Mesenchymal stem cell (in vitro differentiated cells and primary cell): ENCODE data around the gene LMF1.

Experiments
- DNase-seq: peaks from one replicate; pipeline ENCODE4 v3.0.0-alpha.2; 2013
- H2AFZ ChIP-seq: one replicate; pipeline ENCODE4 v1.6.1; 2013; ENCODE audit warnings: low read depth, mild to moderate bottlenecking, control low read depth, inconsistent platforms, low read length, moderate library complexity
- H2AK5ac ChIP-seq: 2 replicates; pipeline ENCODE4 v1.6.1; 2013; ENCODE audit warnings: low read length, moderate library complexity, mild to moderate bottlenecking, inconsistent platforms; ENCODE audit not compliant: severe bottlenecking
- H2BK120ac ChIP-seq: one replicate; pipeline ENCODE4 v1.6.1; 2013; ENCODE audit warnings: low read depth, mild to moderate bottlenecking, inconsistent platforms, low read length, moderate library complexity
- H2BK12ac ChIP-seq, 2 experiments: one replicate each; pipeline ENCODE4 v1.6.1; 2013; ENCODE audit warnings: inconsistent platforms in 2 of 2, low read length in 2 of 2, mild to moderate bottlenecking in 2 of 2, moderate library complexity in 2 of 2, control low read depth in 1 of 2
- H2BK15ac ChIP-seq: one replicate; pipeline ENCODE4 v1.6.1; 2013; ENCODE audit warnings: mild to moderate bottlenecking, low read depth, inconsistent platforms; ENCODE audit not compliant: poor library complexity, severe bottlenecking
- H2BK5ac ChIP-seq: 2 replicates; pipeline ENCODE4 v1.6.1; 2013; ENCODE audit warnings: low read depth, mild to moderate bottlenecking, low read length, control low read depth, inconsistent platforms; ENCODE audit not compliant: poor library complexity, severe bottlenecking
- H3K14ac ChIP-seq, 2 experiments: one replicate each; pipeline ENCODE4 v1.6.1; 2013; ENCODE audit warnings: inconsistent platforms in 2 of 2, low read length in 2 of 2, control low read depth in 1 of 2, mild to moderate bottlenecking in 1 of 2, moderate library complexity in 1 of 2
- H3K18ac ChIP-seq, 2 experiments: one replicate each; pipeline ENCODE4 v1.6.1; 2013; ENCODE audit warnings: inconsistent platforms in 2 of 2, low read length in 2 of 2, control low read depth in 1 of 2, low read depth in 1 of 2, mild to moderate bottlenecking in 1 of 2
- H3K23ac ChIP-seq, 2 experiments: one replicate each; pipeline ENCODE4 v1.6.1; 2013; ENCODE audit warnings: inconsistent platforms in 2 of 2, low read length in 2 of 2, mild to moderate bottlenecking in 2 of 2, moderate library complexity in 2 of 2, control low read depth in 1 of 2
- H3K27ac ChIP-seq: 2 replicates; pipeline ENCODE4 v1.5.1; 2013; ENCODE audit warnings: mild to moderate bottlenecking, moderate library complexity, low read length, control low read depth, inconsistent platforms; ENCODE audit not compliant: poor library complexity, severe bottlenecking
- H3K27me3 ChIP-seq, 2 experiments: 2 replicates each; pipeline versions ENCODE4 v1.6.1 to v1.7.0; 2013; ENCODE audit warnings: low read length in 2 of 2, mild to moderate bottlenecking in 2 of 2, moderate library complexity in 2 of 2, control low read depth in 1 of 2, inconsistent platforms in 1 of 2; ENCODE audit not compliant: control insufficient read depth in 1 of 2, insufficient read depth in 1 of 2
- H3K36me3 ChIP-seq, 2 experiments: 2 replicates each; pipeline versions ENCODE4 v1.6.1 to v1.7.0; 2013; ENCODE audit warnings: low read length in 2 of 2, control low read depth in 1 of 2, inconsistent platforms in 1 of 2, low read depth in 1 of 2, mild to moderate bottlenecking in 1 of 2; ENCODE audit not compliant: insufficient read depth in 2 of 2, control insufficient read depth in 1 of 2
- H3K4ac ChIP-seq, 2 experiments: one replicate each; pipeline ENCODE4 v1.6.1; 2013; ENCODE audit warnings: inconsistent platforms in 2 of 2, low read length in 2 of 2, mild to moderate bottlenecking in 2 of 2, moderate library complexity in 2 of 2, control low read depth in 1 of 2, low read depth in 1 of 2
- H3K4me1 ChIP-seq: 2 replicates; pipeline ENCODE4 v1.6.1; 2013; ENCODE audit warnings: low read depth, low read length, control low read depth; ENCODE audit not compliant: control insufficient read depth, insufficient read depth
- H3K4me2 ChIP-seq: 2 replicates; pipeline ENCODE4 v1.6.1; 2013; ENCODE audit warnings: low read length, mild to moderate bottlenecking, inconsistent platforms; ENCODE audit not compliant: poor library complexity, severe bottlenecking
- H3K4me3 ChIP-seq, 2 experiments: 2 replicates each; pipeline versions ENCODE4 v1.5.1 to v1.7.0; 2013; ENCODE audit warnings: low read length in 2 of 2, mild to moderate bottlenecking in 2 of 2, control low read depth in 1 of 2, low read depth in 1 of 2; ENCODE audit not compliant: insufficient read depth in 1 of 2
- H3K79me1 ChIP-seq: replicated peaks from 2 replicates; pipeline ENCODE4 v1.6.1; 2013; ENCODE audit warnings: mild to moderate bottlenecking, control low read depth, low read length, inconsistent platforms; ENCODE audit not compliant: poor library complexity, severe bottlenecking
- H3K9ac ChIP-seq: 2 replicates; pipeline ENCODE4 v1.7.0; 2013; ENCODE audit warnings: mild to moderate bottlenecking, low read length, moderate library complexity
- H3K9me3 ChIP-seq: 2 replicates; pipeline ENCODE4 v1.7.0; 2013; ENCODE audit warnings: mild to moderate bottlenecking, low read length; ENCODE audit not compliant: control insufficient read depth
- H4K8ac ChIP-seq: one replicate; pipeline ENCODE4 v1.6.1; 2013; ENCODE audit warnings: inconsistent platforms, mild to moderate bottlenecking, low read length, moderate library complexity
- H4K91ac ChIP-seq: one replicate; pipeline ENCODE4 v1.6.1; 2013; ENCODE audit warnings: mild to moderate bottlenecking, low read length, inconsistent platforms
- WGBS: methylation state at CpG from one replicate; pipeline ENCODE4 v1.1.7; 2013; ENCODE audit warnings: mixed read lengths; 5-methylcytosine and 5-hydroxymethylcytosine counted together

Gene LMF1

DNA sequence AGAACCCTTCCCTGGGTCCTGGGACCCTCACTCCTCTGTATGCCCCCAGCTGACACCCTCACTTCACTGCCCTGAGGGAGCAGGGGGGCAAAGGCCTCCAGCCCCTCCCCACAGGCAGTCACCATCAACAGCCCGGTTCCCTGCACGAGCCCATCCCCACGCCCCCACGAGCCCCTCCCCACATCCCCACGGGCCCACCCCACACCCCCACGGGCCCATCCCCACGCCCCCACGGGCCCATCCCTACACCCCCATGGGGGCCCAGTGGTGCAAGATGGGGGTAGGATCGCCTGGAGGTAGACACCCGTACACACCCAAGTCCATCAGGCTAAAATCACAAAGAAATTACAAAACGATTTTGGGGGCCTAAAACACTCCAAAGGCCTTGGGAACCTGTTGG is 42.3 kb downstream of the LMF1 start:
- H3K36me3 ChIP-seq, result peaks cover 14 to 17% of the 10 kb centered on the region in 2 experiments
- no peak overlapping the region for H3K27ac ChIP-seq
- H2AFZ ChIP-seq, result no peak overlapping the region
- 80% methylated on average over 11 of the region's 11 CpGs for WGBS
- H3K4me2 ChIP-seq, result no peak overlapping the region
- peaks cover 5% of the 10 kb centered on the region for H3K9me3 ChIP-seq
- H3K4ac ChIP-seq, result no peak overlapping the region
- H3K23ac ChIP-seq, result no peak overlapping the region
- H4K91ac ChIP-seq, result no peak overlapping the region
- no peaks in the 10 kb centered on the region for H3K27me3 ChIP-seq
- H2BK120ac ChIP-seq, result no peak overlapping the region
- H3K4me3 ChIP-seq, result no peak overlapping the region
- H2BK5ac ChIP-seq, result no peak overlapping the region
- no peak overlapping the region for H3K14ac ChIP-seq
- peaks cover 2% of the 10 kb centered on the region for H3K4me1 ChIP-seq
- H4K8ac ChIP-seq, result no peak overlapping the region
- H2BK12ac ChIP-seq, result no peak overlapping the region
- no peak overlapping the region for H2AK5ac ChIP-seq
- H2BK15ac ChIP-seq, result no peak overlapping the region
- H3K9ac ChIP-seq, result no peak overlapping the region
- DNase-seq, result no peak
- no peaks in the 10 kb centered on the region for H3K79me1 ChIP-seq
- H3K18ac ChIP-seq, result no peak overlapping the region

DNA sequence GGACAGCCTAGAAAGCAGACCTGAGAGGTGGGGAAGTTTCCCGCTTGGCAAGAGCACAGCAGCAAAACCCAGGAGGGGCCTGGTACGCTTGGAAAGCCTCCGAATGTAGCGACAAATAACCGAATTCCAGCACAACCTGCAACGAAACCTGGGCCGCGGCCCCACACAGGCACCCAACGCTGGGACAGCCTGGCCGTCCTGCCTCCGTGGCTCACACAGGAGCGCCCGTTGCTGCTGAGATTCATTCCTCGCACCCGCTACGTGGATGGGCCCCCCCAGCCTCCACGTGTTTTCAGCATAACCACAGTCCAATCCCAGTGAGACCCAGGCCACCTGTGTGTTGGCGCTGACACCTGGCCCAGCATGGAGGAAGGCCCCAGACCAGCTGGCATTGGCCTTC is 42.9 kb downstream of the LMF1 start:
- Histone ChIP-seq H2BK5ac (no peak overlapping the region), H3K18ac (no peak overlapping the region), H4K91ac (no peak overlapping the region)

DNA sequence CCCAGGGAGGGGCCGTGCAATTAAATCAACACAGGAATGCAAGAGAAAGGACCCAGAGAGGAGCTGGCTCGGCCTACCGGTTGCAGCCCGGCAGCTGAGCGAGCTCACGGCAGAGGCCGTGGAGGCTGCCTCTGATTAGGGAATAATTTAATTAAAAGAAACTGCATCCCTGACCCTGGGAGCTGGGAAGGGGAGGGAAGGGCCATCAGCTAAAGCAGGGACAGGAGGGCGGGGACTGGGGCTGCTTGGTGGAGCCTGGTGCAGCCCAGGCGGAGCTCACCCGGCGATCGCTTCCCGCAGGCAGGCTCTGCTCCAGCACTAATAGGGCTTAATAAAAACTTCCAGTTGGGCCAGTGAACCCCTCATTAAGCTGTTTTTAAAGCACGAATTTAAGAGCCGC is 43.4 kb downstream of the LMF1 start:
- Histone ChIP-seq H3K79me1 (no peaks in the 10 kb centered on the region), H2AK5ac (no peak overlapping the region), H2AFZ (no peak overlapping the region), H3K4me1 (peaks cover 2% of the 10 kb centered on the region), H3K27me3 (no peaks in the 10 kb centered on the region), H3K27ac (no peak overlapping the region), H3K4me2 (no peak overlapping the region), H3K36me3 (peaks cover 7 to 12% of the 10 kb centered on the region in 2 experiments), H3K9ac (no peak overlapping the region), H4K8ac (no peak overlapping the region), H2BK5ac (no peak overlapping the region), H3K18ac (no peak overlapping the region), H2BK120ac (no peak overlapping the region), H3K14ac (no peak overlapping the region), H4K91ac (no peak overlapping the region), H3K4me3 (no peak overlapping the region), H3K9me3 (peaks cover 11% of the 10 kb centered on the region), H2BK15ac (no peak overlapping the region), H2BK12ac (no peak overlapping the region), H3K23ac (no peak overlapping the region), H3K4ac (no peak overlapping the region)
- 87% methylated on average over 15 of the region's 15 CpGs for WGBS
- no peak for DNase-seq

More for the DNA sequence above, 42.9 kb downstream of the LMF1 start:
- no peak for DNase-seq
- Histone ChIP-seq H3K27ac (no peak overlapping the region), H2BK120ac (no peak overlapping the region), H2BK12ac (no peak overlapping the region), H2BK15ac (no peak overlapping the region), H3K14ac (no peak overlapping the region), H2AFZ (no peak overlapping the region), H3K4me3 (no peak overlapping the region), H4K8ac (no peak overlapping the region), H3K4me2 (no peak overlapping the region), H3K36me3 (peaks cover 10 to 13% of the 10 kb centered on the region in 2 experiments), H2AK5ac (no peak overlapping the region), H3K27me3 (no peaks in the 10 kb centered on the region), H3K4me1 (peaks cover 2% of the 10 kb centered on the region), H3K4ac (no peak overlapping the region), H3K9me3 (peaks cover 11% of the 10 kb centered on the region), H3K9ac (no peak overlapping the region), H3K79me1 (no peaks in the 10 kb centered on the region), H3K23ac (no peak overlapping the region)
- 89% methylated on average over 18 of the region's 18 CpGs for WGBS

DNA sequence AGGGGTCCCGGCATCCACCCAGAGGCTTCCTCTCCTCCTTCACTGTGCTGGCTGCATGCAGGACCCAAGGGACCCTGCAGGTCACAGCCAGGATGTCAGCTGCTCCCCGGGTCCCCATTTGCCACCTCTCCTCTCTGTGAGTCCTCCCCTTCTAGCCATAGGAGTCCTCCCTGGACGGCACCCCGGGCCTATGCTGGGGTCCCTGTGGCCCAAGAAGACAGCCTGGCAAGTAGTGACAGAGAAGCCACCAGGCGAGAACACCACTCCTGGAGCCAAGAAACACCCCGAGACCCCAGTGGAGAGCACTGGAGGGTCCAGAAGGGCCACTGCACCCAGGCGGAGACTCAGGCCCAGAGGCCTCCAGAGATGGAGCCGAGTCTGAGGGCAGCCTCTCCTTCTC is 44.1 kb downstream of the LMF1 start:
- Histone ChIP-seq H2BK5ac (no peak overlapping the region), H3K4ac (no peak overlapping the region), H2BK120ac (no peak overlapping the region), H3K18ac (no peak overlapping the region), H2AFZ (no peak overlapping the region), H3K27me3 (no peaks in the 10 kb centered on the region), H2BK15ac (no peak overlapping the region), H3K9me3 (peaks cover 11% of the 10 kb centered on the region), H2AK5ac (no peak overlapping the region), H3K9ac (no peak overlapping the region), H3K4me3 (no peak overlapping the region), H3K23ac (no peak overlapping the region), H3K4me2 (no peak overlapping the region), H3K36me3 (peaks cover 11 to 15% of the 10 kb centered on the region in 2 experiments), H3K4me1 (no peaks in the 10 kb centered on the region), H3K27ac (no peak overlapping the region), H4K91ac (no peak overlapping the region), H2BK12ac (no peak overlapping the region), H3K14ac (no peak overlapping the region), H3K79me1 (no peaks in the 10 kb centered on the region), H4K8ac (no peak overlapping the region)
- WGBS, result 87% methylated on average over 8 of the region's 8 CpGs
- DNase-seq, result no peak
